Panc1 (cell line): ENCODE measurements around the gene ZFHX3.
"Not testable (repeated sequence)": the region's sequence is repeated elsewhere in the genome, so short reads cannot be mapped to it uniquely, and the experiment has no call there.

Experiments
- CTCF ChIP-seq: fragments of 450-650 bp; IDR thresholded peaks from 2 replicates; pipeline ENCODE4 v1.5.1; 2017; ENCODE audit warnings: mild to moderate bottlenecking
- POLR2AphosphoS5 ChIP-seq: IDR thresholded peaks from 2 replicates; pipeline ENCODE4 v1.6.1; 2012; ENCODE audit warnings: mild to moderate bottlenecking, low read depth, low read length, moderate library complexity
- TF ChIP-seq, protein P1 (sequence below), 2 experiments: IDR thresholded peaks; 2 replicates each; pipeline ENCODE4 v1.6.1; 2011 to 2012; ENCODE audit warnings: low read depth in 2 of 2, control low read depth in 1 of 2, low read length in 1 of 2, mild to moderate bottlenecking in 1 of 2, moderate library complexity in 1 of 2; ENCODE audit not compliant: insufficient read depth in 1 of 2

GRCh38 chr16:72995882-72996270, 52.1 kb downstream of the ZFHX3 start:
- not testable (repeated sequence) for TF ChIP-seq CTCF, POLR2AphosphoS5
- TF ChIP-seq, protein P1, sequence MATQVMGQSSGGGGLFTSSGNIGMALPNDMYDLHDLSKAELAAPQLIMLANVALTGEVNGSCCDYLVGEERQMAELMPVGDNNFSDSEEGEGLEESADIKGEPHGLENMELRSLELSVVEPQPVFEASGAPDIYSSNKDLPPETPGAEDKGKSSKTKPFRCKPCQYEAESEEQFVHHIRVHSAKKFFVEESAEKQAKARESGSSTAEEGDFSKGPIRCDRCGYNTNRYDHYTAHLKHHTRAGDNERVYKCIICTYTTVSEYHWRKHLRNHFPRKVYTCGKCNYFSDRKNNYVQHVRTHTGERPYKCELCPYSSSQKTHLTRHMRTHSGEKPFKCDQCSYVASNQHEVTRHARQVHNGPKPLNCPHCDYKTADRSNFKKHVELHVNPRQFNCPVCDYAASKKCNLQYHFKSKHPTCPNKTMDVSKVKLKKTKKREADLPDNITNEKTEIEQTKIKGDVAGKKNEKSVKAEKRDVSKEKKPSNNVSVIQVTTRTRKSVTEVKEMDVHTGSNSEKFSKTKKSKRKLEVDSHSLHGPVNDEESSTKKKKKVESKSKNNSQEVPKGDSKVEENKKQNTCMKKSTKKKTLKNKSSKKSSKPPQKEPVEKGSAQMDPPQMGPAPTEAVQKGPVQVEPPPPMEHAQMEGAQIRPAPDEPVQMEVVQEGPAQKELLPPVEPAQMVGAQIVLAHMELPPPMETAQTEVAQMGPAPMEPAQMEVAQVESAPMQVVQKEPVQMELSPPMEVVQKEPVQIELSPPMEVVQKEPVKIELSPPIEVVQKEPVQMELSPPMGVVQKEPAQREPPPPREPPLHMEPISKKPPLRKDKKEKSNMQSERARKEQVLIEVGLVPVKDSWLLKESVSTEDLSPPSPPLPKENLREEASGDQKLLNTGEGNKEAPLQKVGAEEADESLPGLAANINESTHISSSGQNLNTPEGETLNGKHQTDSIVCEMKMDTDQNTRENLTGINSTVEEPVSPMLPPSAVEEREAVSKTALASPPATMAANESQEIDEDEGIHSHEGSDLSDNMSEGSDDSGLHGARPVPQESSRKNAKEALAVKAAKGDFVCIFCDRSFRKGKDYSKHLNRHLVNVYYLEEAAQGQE (IDR thresholded peaks at IDR 0.05; ENCODE audit: insufficient read depth in 1 of 2, low read depth in 2 of 2, low read length in 1 of 2), result not testable (repeated sequence)
